NCI-H748 (cell line): ENCODE results near the gene PLAC1.
A peak's percentile ranks its signal among the peaks of the same experiment; 100 is the strongest.

Experiments
- DNase-seq: peaks from one replicate; lab custom pipeline; 2025; ENCODE audit not compliant: unreplicated experiment; lab: John Stamatoyannopoulos, UW

PLAC1 gene

DNA sequence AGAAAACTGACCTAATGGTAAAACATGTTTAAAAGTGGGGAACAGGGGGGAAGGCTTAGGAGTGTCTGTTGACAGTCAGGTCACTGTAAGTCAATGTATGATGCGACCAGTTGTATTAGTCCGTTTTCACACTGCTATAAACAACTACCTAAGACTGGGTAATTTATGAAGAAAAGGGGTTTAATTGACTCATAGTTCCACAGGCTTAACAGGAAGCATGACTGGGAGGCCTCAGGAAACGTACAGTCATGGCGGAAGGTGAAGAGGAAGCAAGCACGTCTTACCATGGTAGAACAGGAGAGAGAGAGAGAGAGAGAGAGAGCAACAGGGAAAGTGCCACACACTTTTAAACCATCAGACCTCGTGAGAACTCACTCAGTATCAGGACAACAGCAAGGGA lies 13.0 kb upstream of the PLAC1 start:
- DNase-seq, result no peak

DNA sequence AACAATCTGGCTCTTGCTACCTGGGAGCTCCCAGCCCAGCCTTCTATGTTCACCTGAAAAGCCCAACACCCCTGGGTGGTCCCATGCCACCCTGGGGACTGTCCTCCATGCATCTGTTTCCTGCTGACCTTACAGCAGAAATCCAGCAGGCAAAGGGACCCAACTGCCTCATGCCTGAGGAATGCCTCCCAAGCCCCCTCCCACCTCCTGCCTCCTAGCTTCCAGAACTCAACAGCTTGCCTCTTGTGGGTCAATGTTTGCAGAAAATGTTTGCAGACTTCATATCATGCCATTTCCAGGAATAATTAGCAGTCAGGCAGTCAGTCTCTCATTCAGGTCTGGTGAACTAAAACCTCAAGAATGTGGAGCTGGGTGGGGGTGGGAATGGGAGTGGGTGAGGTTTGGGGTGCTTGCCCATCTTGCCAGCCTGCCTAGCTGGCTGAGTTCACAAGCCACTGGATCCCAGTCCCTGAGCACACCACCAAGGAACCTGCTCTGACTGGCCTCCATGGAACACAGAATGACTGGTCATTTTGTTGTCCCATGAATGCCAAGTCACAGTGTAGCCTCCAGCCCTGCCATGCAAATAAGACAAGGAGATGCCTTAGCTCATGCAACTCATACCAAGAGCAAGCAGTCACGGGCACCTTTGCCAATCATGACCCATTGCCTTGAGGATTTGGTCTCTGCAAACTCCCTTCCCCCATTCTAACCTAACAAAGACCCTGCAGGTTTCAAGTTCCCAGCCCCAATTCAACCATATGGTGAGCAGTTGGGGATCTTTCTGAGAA lies 12.1 kb upstream of the PLAC1 start:
- DNase-seq, result no peak

DNA sequence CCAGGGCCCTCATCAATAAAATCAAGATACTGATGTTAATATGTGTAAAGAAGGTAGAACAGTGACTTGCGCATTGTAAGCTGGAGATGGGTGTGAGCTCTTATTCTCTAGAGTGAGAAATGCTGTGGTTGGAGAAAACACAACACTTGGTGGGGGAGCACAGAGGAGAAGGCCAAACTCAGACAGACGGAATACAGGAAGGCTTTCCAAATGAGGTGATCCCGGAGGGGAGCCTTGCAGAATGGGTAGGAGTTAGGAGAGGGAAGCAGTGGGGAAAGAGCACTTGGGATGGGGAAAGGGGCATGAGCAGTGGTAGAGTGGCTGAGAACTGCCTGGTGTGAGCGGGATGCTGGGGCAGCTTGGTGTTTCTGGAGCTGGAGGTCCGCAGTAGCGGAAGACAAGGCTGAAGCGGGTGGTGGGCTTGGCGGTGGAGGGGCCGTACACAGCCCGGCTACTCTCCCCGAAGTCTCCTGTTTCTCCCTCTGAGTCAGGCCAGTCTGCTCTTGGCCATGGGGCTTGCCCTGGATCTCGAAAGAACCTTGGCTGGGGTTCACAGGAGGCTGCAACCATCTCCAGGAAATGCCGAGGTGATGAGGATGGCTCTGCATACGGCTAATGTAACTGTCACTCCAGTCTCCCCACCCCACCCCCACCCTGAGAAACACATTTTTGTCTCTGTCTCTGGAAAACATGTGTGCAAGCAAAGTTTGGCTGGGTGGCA lies 11.3 kb upstream of the PLAC1 start:
- no peak for DNase-seq

DNA sequence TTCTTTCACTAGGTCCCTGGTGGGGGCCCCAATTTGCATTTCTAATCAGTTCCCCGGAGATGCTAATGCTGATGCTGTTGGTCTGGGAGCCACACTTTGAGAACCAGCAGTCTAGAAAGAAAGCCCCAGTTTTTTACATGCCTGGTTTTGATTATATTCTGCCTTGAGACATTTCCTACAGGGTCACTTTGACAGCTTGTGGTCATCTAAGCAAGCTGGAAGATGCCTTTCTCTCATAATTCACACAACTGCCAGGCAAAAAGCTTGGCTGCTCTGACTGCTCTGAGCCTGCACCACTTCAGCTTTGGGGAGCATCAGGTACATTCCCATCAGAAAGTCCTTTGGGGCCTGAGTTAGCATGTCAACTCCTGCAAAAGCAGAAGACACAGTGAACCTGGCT lies 5.9 kb upstream of the PLAC1 start:
- DNase-seq, result no peak

DNA sequence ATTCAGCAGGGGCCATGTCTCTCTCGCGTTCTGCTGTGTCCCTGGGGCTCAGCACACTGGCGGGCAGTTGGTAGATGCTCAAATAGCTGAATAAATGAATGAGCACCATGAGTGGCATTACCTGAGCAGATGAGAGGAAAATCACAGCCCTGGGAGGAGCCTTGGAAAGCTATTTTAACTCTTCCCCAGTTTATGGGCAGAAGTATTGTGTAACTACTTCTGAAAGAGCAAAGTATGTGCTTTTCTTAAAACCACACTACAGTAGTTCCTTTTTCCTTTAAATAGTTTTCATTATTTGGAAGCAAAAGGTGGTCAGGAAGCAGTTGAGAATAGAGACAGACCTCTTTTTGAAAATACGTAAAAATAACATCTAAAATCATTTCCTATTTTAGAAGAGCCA lies 3.0 kb upstream of the PLAC1 start:
- peak; percentile 18 for DNase-seq

DNA sequence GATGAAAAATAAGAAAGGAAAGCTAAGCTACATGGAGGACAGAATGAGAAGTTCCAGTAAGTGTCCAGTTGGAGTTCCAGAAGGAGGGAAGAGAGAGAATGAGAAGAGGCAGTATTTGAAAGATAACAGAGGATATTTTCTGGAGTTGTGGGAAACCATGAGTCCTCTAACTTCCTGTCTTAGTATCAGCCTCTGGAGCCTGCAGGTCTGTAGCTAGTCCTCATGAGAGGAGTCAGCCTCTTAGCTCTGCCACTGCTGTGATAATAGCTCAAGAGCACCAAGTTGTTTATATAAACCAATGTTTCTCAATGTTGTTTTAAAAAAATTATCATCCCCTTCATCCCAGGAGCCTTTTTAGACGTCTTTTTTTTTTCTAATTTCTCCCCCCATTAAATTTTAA lies 2.4 kb upstream of the PLAC1 start:
- peak; percentile 1 for DNase-seq

DNA sequence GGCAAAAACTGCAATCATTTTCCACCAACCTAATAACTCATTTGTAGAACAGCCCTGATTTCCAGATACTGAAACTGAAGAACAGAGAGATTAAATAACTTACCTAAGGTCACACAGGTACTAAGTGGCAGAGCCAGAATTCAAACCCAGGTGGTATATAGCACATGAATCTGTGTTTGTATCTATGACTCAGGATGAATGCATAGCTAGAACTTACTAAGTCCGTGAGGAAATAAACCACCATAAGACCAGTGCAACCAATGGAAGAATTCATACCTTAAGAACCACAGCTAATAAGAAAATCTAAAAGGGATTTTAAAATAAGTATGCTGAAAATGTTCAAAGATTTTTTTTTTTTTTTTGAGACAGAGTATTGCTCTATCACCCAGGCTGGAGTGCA lies 1.5 kb upstream of the PLAC1 start:
- DNase-seq, result no peak

DNA sequence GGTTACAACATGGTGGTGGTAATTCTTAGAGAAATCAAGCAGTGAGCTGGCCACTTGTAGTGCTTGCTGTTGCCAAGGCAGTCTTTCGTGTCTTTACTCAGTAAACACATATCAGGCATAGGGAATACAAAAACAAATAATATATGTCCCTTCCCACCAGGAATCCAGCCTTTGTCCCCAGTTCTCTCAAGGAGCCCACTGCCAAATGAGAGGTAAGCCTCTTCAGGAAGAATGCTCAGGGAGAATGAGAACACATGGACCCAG lies 421 bp upstream of the PLAC1 start:
- peak; percentile 66 for DNase-seq

DNA sequence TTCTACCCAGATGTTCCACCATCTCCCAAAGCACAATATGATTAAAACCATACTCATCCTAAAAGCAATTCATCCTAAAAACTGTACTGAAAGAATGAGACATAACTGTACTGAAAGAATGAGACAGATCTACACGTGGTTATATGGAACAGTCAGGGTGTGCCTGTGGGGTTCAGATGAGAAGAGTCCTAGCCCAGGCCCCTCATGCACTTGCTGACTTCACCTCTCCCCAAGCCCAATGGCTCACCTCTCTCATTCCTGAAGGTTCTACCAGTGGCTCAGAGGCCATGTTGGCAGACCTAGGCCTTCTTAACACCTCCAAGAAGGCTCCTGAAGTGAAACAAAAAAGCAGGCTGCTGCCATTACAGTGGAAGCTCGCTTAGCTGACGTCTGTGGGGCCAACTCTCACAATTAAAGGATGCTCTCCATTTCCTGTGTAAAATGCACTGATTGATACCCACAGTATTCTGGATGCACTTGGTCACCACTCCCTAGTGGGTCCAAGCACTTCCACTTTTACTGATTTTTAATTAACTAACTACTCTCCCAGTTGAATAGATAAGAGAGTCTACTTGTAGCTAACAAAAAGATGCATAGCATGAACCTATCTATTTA lies 3.8 kb downstream of the PLAC1 start:
- DNase-seq, result no peak

DNA sequence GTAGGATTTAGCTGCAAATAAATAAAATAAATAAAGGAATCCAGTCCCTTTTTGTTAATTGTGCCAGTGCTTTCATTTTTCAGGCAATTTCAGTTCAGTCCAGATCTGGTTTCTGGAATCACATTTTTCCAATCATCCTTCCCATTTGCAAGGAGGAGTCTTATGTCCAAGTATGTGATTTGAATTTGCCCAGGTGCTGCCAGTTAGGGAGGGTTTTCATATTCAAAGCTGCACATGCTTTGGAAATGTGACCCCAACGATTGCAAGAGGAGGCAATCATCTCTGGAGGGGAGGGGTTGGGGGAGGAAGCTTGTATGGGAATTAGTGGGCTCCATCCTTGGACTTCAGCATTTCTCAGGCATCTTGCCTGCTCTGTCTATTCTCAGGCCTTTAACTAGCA lies 4.4 kb downstream of the PLAC1 start:
- no peak for DNase-seq

DNA sequence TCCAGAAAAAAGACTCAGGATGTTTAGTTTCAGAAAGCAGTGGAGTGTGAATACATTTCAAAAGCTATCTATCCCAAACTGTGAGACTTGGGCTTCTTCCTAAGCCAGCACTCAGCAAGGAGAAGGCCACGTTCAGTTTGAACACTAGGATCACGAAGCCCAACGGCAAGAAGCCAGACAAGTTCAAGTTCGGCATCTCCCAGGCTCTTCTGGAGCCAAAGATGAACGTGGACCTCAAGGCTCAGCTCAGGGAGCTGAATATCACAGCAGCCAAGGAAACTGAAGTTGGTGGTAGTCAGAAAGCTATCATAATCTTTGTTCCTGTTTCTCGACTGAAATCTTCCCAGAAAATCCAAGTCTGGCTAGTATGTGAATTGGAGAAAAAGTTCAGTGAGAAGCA lies 7.6 kb downstream of the PLAC1 start:
- no peak for DNase-seq

DNA sequence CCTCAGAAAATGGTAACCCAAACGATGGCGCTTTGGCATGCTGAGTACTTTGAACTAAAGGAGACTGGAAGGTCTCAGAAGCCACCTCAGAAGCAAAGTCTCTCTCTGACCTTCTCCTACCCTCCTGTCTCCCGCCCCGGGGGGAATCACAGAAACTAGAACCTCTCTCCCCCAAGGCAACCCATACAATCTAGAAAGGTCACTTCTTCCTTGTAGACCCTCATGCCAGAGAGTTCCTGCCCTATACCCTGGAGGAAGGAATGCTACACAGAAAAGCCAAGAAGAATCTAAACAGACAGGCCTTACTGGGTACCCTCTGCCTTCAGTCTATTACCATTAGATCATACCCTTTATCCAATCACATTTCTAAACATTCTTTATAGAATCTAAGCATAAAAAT lies 8.5 kb downstream of the PLAC1 start:
- no peak for DNase-seq

DNA sequence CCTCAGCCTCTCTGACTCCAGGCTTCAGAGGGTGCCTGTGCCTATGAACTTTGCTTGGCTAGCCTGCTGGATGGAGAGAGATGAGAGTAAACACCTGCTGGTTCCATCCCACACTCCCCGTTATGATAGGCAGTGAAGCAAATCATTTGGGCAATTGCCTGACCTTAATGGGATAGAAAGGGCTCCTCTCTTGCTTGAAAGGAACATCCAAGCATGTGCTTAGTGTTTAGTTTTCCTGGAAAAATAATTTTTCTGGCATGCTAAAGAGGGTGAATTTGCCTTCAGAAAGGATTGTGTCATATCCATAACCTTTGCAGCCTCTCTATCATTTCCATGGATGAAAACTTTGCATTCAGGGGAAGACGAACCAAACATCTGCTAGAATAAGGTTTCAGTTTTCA lies 10.8 kb downstream of the PLAC1 start:
- no peak for DNase-seq

DNA sequence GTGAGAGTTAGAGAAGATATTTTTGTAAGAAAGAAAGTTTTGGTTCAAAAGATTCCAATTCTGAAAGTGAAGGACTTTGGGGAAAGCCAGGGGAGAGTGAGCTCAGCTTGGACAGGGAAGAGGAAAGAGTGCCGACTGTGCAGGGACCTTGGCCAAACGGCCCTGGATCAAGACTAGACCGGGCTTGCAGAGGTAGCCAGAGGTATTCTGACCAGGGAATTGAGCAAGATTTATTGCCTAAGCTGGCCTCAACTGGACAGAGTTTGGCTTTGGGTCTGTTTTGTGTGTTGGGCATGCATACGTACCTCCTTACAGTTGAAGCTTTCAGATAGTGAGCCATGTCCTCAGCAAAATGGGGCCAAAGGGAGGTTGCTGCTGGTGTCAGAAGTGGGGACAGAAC lies 11.6 kb downstream of the PLAC1 start:
- DNase-seq, result no peak

DNA sequence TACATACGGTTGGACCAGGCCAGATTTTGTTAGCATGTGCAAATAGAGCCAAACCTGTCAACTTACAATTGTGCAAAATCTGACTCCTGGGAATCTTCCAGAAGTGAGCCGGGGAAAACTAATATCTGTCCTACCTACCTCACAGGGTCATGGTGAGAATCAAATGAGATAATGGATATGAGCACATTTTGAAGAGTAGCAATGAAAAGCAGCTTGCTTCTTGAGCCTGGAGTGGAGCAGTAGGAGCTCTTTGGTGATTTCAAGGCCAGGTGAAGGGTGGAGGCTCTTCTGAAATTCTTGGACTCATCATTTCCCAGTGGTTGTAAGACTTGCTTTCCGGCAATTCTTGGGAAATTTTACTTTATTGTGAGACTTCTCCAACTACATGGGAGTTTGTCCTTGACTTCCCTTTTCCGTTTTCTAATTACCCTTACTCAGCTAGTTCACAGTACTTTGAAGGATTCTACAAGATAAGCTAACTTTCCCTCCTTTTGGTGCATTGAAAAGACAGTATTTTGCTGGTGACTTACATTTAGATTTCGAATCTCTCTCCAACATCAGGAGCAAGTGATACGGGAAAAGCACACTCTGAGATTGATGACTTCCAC lies 12.2 kb downstream of the PLAC1 start:
- DNase-seq, result no peak

DNA sequence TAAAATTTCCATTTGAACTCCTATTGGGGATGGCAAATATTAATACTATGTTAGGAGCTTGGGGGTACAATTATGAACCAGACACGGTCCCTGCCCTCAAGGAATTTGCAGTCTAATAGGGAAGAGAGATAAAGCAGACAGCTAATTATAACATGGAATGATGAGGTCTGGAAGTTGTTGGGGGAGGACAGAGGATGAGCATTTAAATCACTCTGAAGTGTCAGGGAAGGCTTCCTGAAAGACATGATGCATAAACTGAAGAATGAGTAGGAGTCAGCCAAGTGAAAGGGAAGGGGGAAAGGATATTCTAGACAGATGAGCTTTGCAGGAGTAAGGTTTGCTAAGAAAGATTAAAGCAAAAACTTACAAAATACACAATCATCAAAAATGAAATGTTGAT lies 15.9 kb downstream of the PLAC1 start:
- no peak for DNase-seq

DNA sequence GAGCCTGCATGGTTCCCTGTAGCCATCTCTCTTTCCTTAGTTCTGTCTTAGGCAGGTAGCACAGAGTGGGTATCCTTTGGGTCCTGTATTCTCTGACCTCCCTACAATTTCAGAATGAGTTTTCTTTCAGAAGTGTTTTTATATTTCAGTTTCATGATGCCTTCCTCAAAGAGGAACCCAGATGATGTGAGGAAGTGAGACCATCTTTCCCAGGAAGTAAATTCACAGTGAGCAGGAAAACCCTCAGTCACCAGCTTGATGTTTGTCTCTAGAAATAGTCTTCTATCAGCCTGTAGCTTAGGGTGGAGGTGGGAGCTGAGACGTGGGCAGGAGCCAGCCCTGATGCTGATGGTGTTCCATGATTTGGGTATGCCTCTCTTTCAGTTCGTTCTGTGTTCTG lies 16.9 kb downstream of the PLAC1 start:
- DNase-seq, result no peak

DNA sequence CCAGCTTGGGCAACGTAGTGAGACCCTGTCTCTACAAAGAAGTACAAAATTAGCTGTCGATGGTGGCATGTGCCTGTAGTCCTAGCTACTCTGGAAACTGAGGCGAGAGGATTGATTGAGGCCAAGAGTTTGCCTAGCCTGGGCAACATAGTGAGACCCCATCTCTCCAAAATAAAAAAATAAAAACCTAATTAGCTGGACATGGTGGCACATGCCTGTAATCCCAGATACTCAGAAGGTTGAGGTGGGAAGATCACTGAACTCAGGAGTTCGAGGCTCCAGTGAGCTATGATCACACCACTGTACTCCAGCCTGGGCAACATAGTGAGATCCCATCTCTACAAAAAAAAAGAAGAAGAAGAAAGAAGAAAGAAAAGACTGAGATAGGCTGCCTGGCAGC lies 17.4 kb downstream of the PLAC1 start:
- no peak for DNase-seq

DNA sequence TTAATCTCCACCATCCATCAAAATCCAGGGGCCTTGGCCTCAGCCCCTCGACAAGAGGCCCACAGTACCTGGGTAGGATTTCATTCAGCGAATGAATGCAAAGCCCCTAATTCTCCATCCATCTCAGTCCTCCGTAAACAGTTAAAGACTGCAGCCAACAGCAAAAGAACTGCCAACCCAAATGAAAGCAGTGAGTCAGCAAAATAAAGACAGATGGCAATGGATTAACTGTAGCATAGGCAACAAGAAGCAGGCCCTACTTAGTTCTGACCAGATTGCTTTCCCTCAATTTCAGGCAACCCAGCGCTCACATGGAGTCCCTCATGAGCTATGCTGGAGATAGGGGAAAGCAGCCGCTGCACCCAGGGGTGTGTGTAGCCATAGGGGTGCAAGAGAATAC lies 21.4 kb downstream of the PLAC1 start:
- no peak for DNase-seq

DNA sequence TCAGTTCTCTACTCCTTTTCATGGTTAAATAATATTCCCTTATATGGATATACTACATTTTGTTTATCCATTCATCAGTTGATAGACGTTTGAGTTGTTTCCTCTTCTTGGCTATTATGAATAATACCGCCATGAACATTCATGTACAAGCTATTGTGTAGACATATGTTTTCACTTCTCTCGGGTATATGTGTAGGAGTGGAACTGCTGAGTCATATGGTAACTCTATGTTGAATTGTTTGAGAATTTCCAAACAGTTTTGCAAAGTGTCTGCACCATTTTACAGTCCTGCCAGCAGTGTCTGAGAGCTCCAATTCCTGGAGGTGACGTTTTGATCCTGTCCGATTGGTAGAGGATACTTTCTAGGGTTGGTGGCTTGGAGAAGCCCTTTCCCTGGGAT lies 23.6 kb downstream of the PLAC1 start:
- no peak for DNase-seq

DNA sequence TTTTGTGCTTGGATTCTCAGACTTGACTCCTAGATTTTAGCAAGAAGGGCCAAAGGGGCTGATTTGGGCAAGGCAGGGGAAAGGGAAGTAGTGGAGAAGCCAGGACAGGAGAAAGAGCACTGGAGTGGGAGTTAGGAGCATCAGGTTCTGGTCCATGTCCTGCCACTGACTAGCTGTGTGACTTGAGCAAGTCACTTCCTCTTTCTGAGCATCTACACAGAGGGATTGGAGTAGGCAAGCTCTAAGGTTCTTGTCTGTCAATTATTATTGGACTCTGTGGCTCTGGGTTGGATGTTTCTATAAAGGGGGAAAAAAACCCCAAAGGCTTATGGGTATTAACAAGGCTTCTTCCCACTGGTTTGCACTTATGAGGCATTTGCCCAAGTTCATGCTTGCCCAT lies 24.4 kb downstream of the PLAC1 start:
- no peak for DNase-seq

DNA sequence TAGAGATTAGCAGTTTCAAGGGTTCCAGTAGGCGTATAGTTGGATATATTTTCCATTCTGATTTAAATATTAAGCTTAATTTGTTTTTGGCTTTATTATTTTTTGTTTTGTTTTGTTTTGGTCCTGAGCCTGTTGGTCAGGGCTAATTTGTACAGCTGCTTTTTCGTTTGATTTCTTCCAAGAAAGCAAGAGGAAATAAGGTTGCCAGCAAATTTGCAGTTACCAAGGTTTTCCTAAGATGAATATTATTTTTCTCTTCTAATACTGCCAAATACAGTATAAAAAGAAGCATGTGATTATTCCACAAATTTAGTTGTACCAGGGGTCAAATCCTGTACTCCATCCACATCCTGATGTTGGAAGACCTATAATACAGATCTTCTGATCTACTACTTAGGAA lies 24.9 kb downstream of the PLAC1 start:
- DNase-seq, result no peak
